SU-DHL-6 (cell line): ENCODE measurements around the gene LURAP1L.

Experiments
- H2AFZ ChIP-seq: fragments of 200-600 bp; sonication (generic); 2 replicates; pipeline ENCODE4 v1.6.1; 2014; ENCODE audit warnings: low read depth, mild to moderate bottlenecking, moderate library complexity, mixed read lengths, antibody characterized with exemption, low read length; ENCODE audit not compliant: severe bottlenecking
- H3F3A ChIP-seq: fragments of 200-600 bp; shearing (Covaris generic); 2 replicates; pipeline ENCODE4 v1.6.0; 2016; ENCODE audit warnings: antibody characterized with exemption, mild to moderate bottlenecking; ENCODE audit not compliant: insufficient read depth
- H3K27ac ChIP-seq: fragments of 200-600 bp; sonication (generic); 2 replicates; pipeline ENCODE4 v1.5.1; 2016; ENCODE audit warnings: low read depth, mild to moderate bottlenecking, low read length, moderate library complexity, mixed read lengths
- H3K27me3 ChIP-seq: fragments of 200-600 bp; sonication (generic), shearing (Covaris generic); 2 replicates; pipeline ENCODE4 v1.6.0; 2014; ENCODE audit warnings: mild to moderate bottlenecking, low read length
- H3K36me3 ChIP-seq: fragments of 200-600 bp; sonication (generic); 2 replicates; pipeline ENCODE4 v1.6.1; 2014; ENCODE audit warnings: mild to moderate bottlenecking, low read length, mixed read lengths
- H3K4me2 ChIP-seq: fragments of 300-600, 200-600 bp; shearing (Covaris generic), sonication (generic); 2 replicates; pipeline ENCODE4 v1.6.0; 2014; ENCODE audit warnings: low read length, low read depth, mild to moderate bottlenecking; ENCODE audit not compliant: poor library complexity, severe bottlenecking
- H3K4me3 ChIP-seq: fragments of 200-600 bp; sonication (generic); 2 replicates; pipeline ENCODE4 v1.5.1; 2014; ENCODE audit warnings: antibody characterized with exemption, low read length, mild to moderate bottlenecking, mixed read lengths; ENCODE audit not compliant: insufficient read depth, poor library complexity, severe bottlenecking
- H3K79me2 ChIP-seq: fragments of 200-600 bp; sonication (generic); 2 replicates; pipeline ENCODE4 v1.6.1; 2014; ENCODE audit warnings: mild to moderate bottlenecking, low read length, moderate library complexity; ENCODE audit not compliant: insufficient read depth
- H3K9ac ChIP-seq: fragments of 200-600 bp; sonication (generic); 2 replicates; pipeline ENCODE4 v1.7.0; 2014; ENCODE audit warnings: mild to moderate bottlenecking, low read length
- H3K9me2 ChIP-seq: fragments of 200-600 bp; sonication (generic); replicated peaks from 2 replicates; pipeline ENCODE4 v1.6.1; 2014; ENCODE audit warnings: low read length; ENCODE audit not compliant: insufficient read depth
- H3K9me3 ChIP-seq: fragments of 200-600 bp; sonication (generic); 2 replicates; pipeline ENCODE4 v1.6.1; 2014; ENCODE audit warnings: low read length, mixed read lengths; ENCODE audit not compliant: insufficient read depth
- H4K20me1 ChIP-seq: fragments of 200-600 bp; sonication (generic); 2 replicates; pipeline ENCODE4 v1.6.1; 2014; ENCODE audit warnings: low read depth, mild to moderate bottlenecking, antibody characterized with exemption, low read length, moderate library complexity, mixed read lengths
- EZH2phosphoT487 ChIP-seq: fragments of 200-600 bp; sonication (generic), shearing (Covaris generic); conservative IDR thresholded peaks from 2 replicates; pipeline ENCODE4 v1.6.1; 2018; ENCODE audit warnings: mild to moderate bottlenecking, antibody characterized with exemption, low read length, moderate library complexity, mixed read lengths
- TF ChIP-seq, protein P1 (sequence below): fragments of 200-600 bp; sonication (generic); IDR thresholded peaks from one replicate; pipeline ENCODE4 v1.5.1; 2017; ENCODE audit warnings: antibody characterized with exemption, mild to moderate bottlenecking, low read length, moderate library complexity; ENCODE audit not compliant: insufficient read depth, poor library complexity, severe bottlenecking

LURAP1L gene

DNA sequence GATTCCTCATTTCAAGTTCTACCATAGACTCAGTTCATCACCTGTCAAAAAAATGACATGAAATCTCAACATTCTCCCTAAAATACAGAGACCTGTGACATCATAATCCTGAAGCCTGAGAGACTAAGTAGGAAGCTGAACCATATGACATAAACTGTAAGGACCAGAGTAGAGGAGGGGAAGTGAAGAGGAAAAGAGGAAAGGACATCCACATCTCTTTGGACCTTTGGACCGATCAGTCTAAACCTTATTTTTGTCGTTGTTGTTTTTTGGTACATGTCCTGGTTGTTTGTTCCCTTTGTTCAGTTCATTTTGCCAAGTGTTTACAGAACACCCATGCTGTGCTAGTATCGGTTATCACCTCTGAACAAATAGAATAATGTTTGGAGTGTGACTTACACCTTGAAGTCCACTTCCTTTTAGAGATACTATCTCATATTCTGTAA lies 41.9 kb downstream of the LURAP1L start:
- Histone ChIP-seq H3K4me2 (no peak overlapping the region), H3K4me3 (no peak overlapping the region), H3K27ac (no peak overlapping the region), H3K27me3 (no peaks in the 10 kb centered on the region), H3K79me2 (no peaks in the 10 kb centered on the region), H3K9me3 (no peaks in the 10 kb centered on the region), H2AFZ (no peak overlapping the region), H3K9ac (no peak overlapping the region), H3F3A (no peaks in the 10 kb centered on the region), H4K20me1 (no peaks in the 10 kb centered on the region), H3K36me3 (no peaks in the 10 kb centered on the region), H3K9me2 (no peaks in the 10 kb centered on the region)
- TF ChIP-seq, protein P1, sequence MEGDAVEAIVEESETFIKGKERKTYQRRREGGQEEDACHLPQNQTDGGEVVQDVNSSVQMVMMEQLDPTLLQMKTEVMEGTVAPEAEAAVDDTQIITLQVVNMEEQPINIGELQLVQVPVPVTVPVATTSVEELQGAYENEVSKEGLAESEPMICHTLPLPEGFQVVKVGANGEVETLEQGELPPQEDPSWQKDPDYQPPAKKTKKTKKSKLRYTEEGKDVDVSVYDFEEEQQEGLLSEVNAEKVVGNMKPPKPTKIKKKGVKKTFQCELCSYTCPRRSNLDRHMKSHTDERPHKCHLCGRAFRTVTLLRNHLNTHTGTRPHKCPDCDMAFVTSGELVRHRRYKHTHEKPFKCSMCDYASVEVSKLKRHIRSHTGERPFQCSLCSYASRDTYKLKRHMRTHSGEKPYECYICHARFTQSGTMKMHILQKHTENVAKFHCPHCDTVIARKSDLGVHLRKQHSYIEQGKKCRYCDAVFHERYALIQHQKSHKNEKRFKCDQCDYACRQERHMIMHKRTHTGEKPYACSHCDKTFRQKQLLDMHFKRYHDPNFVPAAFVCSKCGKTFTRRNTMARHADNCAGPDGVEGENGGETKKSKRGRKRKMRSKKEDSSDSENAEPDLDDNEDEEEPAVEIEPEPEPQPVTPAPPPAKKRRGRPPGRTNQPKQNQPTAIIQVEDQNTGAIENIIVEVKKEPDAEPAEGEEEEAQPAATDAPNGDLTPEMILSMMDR: no peak

GRCh38 chr9:12817702-12818101 lies 42.9 kb downstream of the LURAP1L start:
- Histone ChIP-seq H3K4me3 (no peak overlapping the region), H3K9me3 (no peaks in the 10 kb centered on the region), H3K79me2 (no peaks in the 10 kb centered on the region), H3K27me3 (no peaks in the 10 kb centered on the region), H2AFZ (no peak overlapping the region), H3K9me2 (no peaks in the 10 kb centered on the region), H3F3A (no peaks in the 10 kb centered on the region), H3K9ac (no peak overlapping the region), H3K27ac (no peak overlapping the region), H3K36me3 (no peaks in the 10 kb centered on the region), H4K20me1 (no peaks in the 10 kb centered on the region), H3K4me2 (no peak overlapping the region)
- TF ChIP-seq, protein P1: no peak
- TF ChIP-seq EZH2phosphoT487: no peak

DNA sequence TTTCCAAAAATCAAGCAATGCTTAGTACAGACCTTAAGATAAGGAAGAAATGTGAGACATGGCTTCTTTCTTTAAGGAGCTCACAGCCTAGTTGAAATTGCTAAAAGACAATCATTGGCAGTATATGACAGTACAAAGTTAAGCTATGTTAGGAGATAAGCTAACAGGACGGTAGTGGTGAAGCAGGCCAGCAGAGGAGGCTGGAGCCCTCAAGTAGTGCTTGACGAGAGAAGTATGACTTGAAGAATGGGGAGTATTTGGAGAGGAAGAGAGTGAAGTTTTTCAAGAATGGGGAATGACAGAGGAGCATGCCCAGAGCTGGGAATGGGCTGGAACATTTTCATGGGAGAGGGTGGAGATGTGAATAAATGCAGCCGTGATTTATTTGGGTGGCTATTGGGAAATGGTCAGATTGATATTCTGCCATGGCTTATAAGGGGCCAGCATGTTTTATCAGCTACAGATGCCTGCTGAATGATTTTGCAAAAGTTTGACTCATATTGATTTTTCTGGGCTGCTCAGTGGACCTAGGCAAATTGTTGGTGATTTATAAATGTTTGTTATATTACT lies 43.7 kb downstream of the LURAP1L start:
- Histone ChIP-seq H3K27me3 (no peaks in the 10 kb centered on the region), H3K9me3 (no peaks in the 10 kb centered on the region), H3K27ac (no peak overlapping the region), H3K79me2 (no peaks in the 10 kb centered on the region), H3K9me2 (no peaks in the 10 kb centered on the region), H3K4me2 (no peak overlapping the region), H3K4me3 (no peak overlapping the region), H3F3A (no peaks in the 10 kb centered on the region), H2AFZ (no peak overlapping the region), H3K36me3 (no peaks in the 10 kb centered on the region), H4K20me1 (no peaks in the 10 kb centered on the region), H3K9ac (no peak overlapping the region)
- TF ChIP-seq, protein P1: no peak
- TF ChIP-seq EZH2phosphoT487: no peak
